Measurements from ENCODE around the gene LYPLAL1. TPM values are rescaled to one million over a fixed set of nuclear protein-coding genes. Genes with fewer than 3 reads are reported as not detected.

LYPLAL1 gene
- total RNA-seq, 4 donors from 2014 or later: 20.1 to 75.9 (median 23.5) TPM

DNA sequence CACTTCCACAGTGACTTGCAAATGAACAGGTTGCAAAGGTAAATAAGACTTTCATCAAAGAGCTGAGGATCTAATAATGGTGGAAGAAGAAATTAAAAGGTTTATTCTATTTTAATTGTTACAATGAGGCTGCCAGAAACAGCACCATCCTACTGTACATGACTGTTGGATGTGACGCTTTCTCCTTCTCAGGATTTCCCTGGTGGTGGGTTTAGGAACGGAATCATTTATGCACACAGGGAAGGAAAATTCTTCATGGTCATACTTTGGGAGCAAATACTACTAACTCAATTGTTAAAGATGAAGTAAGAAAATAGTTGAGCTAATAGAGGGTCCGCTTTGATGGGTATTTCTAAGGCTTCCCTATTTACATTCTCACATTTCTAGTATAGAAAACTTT lies 22.2 kb upstream of the LYPLAL1 start:
- DNase-seq: no peak
- Histone ChIP-seq H3K4me1 (no peaks in the 10 kb centered on the region), H3K27ac (no peak overlapping the region), H3K9me3 (no peaks in the 10 kb centered on the region), H3K4me3 (no peak overlapping the region), H3K27me3 (no peaks in the 10 kb centered on the region), H3K36me3 (no peaks in the 10 kb centered on the region)
- TF ChIP-seq, protein P1, sequence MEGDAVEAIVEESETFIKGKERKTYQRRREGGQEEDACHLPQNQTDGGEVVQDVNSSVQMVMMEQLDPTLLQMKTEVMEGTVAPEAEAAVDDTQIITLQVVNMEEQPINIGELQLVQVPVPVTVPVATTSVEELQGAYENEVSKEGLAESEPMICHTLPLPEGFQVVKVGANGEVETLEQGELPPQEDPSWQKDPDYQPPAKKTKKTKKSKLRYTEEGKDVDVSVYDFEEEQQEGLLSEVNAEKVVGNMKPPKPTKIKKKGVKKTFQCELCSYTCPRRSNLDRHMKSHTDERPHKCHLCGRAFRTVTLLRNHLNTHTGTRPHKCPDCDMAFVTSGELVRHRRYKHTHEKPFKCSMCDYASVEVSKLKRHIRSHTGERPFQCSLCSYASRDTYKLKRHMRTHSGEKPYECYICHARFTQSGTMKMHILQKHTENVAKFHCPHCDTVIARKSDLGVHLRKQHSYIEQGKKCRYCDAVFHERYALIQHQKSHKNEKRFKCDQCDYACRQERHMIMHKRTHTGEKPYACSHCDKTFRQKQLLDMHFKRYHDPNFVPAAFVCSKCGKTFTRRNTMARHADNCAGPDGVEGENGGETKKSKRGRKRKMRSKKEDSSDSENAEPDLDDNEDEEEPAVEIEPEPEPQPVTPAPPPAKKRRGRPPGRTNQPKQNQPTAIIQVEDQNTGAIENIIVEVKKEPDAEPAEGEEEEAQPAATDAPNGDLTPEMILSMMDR (IDR thresholded peaks at IDR 0.05): no peak
- TF ChIP-seq POLR2A (IDR thresholded peaks at IDR 0.05): no peak

DNA sequence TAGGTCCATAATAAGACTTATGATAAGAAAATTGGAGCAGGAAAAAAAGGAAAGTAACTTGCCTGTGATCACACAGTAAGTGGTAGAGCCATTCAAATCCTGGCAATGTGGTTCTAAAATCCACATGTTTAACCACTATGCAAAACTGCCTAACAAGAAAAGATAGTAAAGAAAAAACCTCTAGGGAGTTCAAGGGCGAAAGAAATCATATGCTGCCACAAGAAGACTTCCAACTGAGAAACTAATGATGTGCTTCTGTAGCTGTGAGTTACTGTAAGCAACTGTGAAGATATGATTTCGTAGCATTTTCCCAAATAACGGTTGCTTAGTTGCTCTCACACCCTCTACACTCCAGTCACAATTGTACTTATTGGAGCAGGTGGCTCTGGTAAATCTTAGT lies 20.9 kb upstream of the LYPLAL1 start:
- Histone ChIP-seq H3K36me3 (no peaks in the 10 kb centered on the region), H3K27ac (no peak overlapping the region), H3K4me3 (no peak overlapping the region), H3K27me3 (no peaks in the 10 kb centered on the region), H3K4me1 (no peaks in the 10 kb centered on the region), H3K9me3 (no peaks in the 10 kb centered on the region)
- no peak for DNase-seq
- TF ChIP-seq POLR2A (IDR thresholded peaks at IDR 0.05): no peak
- TF ChIP-seq, protein P1 (IDR thresholded peaks at IDR 0.05): no peak

- H3K36me3 ChIP-seq: no peaks in the 10 kb centered on the region
- TF ChIP-seq, protein P1 (IDR thresholded peaks at IDR 0.05): no peak
- no peak for TF ChIP-seq POLR2A (IDR thresholded peaks at IDR 0.05)
- no peaks in the 10 kb centered on the region for H3K9me3 ChIP-seq
- DNase-seq: no peak
- H3K27me3 ChIP-seq: no peaks in the 10 kb centered on the region
- H3K4me1 ChIP-seq: no peaks in the 10 kb centered on the region
- H3K27ac ChIP-seq: no peak overlapping the region
- H3K4me3 ChIP-seq: no peak overlapping the region
Measured at GRCh38 chr1:219153723-219154122, 20.0 kb upstream of the LYPLAL1 start.

- no peak overlapping the region for H3K27ac ChIP-seq
- TF ChIP-seq, protein P1 (IDR thresholded peaks at IDR 0.05): no peak
- no peak for TF ChIP-seq POLR2A (IDR thresholded peaks at IDR 0.05)
- DNase-seq: no peak
- no peak overlapping the region for H3K4me3 ChIP-seq
- H3K4me1 ChIP-seq: no peaks in the 10 kb centered on the region
- no peaks in the 10 kb centered on the region for H3K36me3 ChIP-seq
- no peaks in the 10 kb centered on the region for H3K9me3 ChIP-seq
- H3K27me3 ChIP-seq: no peaks in the 10 kb centered on the region
Measured at GRCh38 chr1:219155135-219155534, 18.5 kb upstream of the LYPLAL1 start.

DNA sequence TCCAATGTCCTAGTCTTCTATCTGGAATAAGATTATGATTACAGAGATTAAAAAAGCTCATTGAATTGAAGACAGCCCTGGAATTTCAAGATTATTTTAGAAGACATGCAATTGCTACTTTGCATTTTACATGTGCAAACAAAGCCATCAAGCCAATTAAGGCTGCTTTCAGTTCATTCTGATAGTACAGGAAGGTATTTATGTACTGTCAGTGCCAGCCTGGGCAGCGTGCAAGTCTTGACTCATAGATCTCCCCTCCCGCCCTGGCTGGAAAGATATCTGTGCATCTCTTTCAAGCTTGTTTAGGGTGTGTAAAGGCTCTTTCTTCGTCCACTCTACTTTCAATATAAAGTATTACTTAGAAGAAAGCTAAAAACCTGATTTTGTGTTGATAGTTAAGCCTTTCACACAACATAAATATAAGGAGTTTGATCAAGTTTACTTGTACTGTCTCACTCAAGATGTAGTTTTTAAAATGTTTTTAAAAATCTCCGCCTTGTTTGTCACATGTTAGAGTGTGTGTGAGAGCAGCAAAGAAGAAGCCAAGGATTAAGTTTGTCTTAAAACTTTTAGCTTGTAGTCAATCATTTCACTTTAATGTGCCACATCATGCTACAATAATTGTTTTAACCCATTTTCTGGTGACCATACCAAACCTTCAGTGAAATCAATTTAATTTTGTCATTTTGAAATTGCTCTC lies 13.6 kb upstream of the LYPLAL1 start:
- no peak for DNase-seq
- H3K9me3 ChIP-seq: no peaks in the 10 kb centered on the region
- H3K4me3 ChIP-seq: no peak overlapping the region
- no peaks in the 10 kb centered on the region for H3K4me1 ChIP-seq
- TF ChIP-seq POLR2A (IDR thresholded peaks at IDR 0.05): no peak
- TF ChIP-seq, protein P1 (IDR thresholded peaks at IDR 0.05): no peak
- H3K27me3 ChIP-seq: no peaks in the 10 kb centered on the region
- H3K27ac ChIP-seq: no peak overlapping the region
- no peaks in the 10 kb centered on the region for H3K36me3 ChIP-seq
